ENCODE results near the gene ORMDL2.

ORMDL2 gene

GRCh38 chr12:55795950-55796349 lies 21.9 kb upstream of the ORMDL2 start:
- no peak for TF ChIP-seq CTCF (IDR thresholded peaks at IDR 0.05)

- TF ChIP-seq CTCF (IDR thresholded peaks at IDR 0.05) = peak; percentile 64
Measured at GRCh38 chr12:55797068-55797467, 20.8 kb upstream of the ORMDL2 start.

- no peak for TF ChIP-seq CTCF (IDR thresholded peaks at IDR 0.05)
Measured at GRCh38 chr12:55797550-55797949, 20.3 kb upstream of the ORMDL2 start.

GRCh38 chr12:55806982-55807381 lies 10.9 kb upstream of the ORMDL2 start:
- no peak for TF ChIP-seq CTCF (IDR thresholded peaks at IDR 0.05)

- no peak for TF ChIP-seq CTCF (IDR thresholded peaks at IDR 0.05)
Measured at GRCh38 chr12:55809274-55809673, 8.6 kb upstream of the ORMDL2 start.

- no peak for TF ChIP-seq CTCF (IDR thresholded peaks at IDR 0.05)
Measured at GRCh38 chr12:55812088-55812487, 5.8 kb upstream of the ORMDL2 start.

- no peak for TF ChIP-seq CTCF (IDR thresholded peaks at IDR 0.05)
Measured at GRCh38 chr12:55814257-55814656, 3.6 kb upstream of the ORMDL2 start.

- no peak for TF ChIP-seq CTCF (IDR thresholded peaks at IDR 0.05)
Measured at GRCh38 chr12:55815473-55815872, 2.4 kb upstream of the ORMDL2 start.

Measured in LNCAP (cell line).